HS-5 (cell line): ENCODE results near the gene NECAB2.

Source experiments
- DNase-seq: peaks from one replicate; pipeline ENCODE4 v3.0.0-alpha.2; 2012; ENCODE audit warnings: low read depth

NECAB2 gene

DNA sequence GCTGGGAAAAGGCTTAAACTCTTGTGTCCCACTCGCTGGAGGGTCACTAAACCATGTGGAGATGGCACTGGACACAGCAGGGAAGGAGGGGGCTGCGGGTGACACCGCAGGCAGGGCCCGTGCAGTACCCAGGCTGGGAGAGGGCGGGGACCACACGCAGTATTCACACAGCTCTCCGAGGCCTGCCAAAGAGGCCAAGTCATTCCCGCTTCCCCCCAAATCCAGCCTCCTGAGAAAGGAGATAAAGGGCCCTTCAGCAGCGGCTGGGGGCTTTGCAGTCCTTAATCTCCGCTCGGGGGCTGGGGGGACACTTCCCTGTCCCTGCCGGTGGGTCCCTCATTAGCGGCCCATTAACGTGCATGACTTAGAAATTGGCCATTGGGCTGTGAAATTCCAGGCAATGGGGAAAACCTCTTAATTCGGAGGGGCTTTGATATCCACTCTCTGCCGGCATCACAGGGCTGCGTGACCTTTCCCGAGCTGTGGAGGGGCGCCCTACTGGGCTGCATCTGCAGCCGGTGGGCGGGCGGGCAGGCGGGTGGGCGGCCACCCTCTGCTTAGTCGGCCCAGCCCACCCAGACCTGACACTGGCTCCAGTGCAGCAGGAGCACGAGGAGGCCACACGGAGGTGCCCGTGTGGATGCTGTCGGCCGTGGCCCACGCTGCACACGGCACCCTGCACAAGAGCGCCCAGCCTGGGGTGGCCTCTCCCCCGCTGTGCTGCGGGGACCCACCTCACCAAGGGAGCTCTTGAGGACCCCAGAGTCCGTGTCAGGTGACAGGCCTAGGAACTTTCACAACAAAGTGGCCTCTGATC is 77.2 kb downstream of the NECAB2 start:
- no peak for DNase-seq

- DNase-seq, result no peak
Observed at GRCh38 chr16:84045818-84046470, 77.9 kb downstream of the NECAB2 start.

- no peak for DNase-seq
Observed at GRCh38 chr16:84047206-84047605, 79.2 kb downstream of the NECAB2 start.

DNA sequence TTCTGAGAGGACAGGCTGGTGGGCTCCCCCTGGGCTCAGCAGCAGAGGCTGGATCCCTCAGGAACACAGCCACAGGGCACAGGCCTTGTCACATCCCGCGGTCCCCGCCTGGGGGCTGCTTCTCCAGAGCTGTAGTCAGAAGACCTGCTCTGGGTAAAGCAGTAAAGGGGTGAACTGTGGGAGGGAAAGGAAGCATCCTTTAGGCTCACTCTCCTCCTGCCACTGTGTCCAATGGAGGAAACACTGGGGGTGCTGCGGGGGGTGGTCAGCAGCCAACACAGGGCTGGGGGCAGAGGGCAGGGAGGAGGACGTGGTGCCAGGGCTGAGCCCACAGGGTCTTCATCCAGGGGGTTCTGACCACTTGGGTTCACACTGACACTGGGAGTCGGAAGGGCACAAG is 79.6 kb downstream of the NECAB2 start:
- no peak for DNase-seq

GRCh38 chr16:84048270-84048669 is 80.2 kb downstream of the NECAB2 start:
- DNase-seq, result no peak

DNA sequence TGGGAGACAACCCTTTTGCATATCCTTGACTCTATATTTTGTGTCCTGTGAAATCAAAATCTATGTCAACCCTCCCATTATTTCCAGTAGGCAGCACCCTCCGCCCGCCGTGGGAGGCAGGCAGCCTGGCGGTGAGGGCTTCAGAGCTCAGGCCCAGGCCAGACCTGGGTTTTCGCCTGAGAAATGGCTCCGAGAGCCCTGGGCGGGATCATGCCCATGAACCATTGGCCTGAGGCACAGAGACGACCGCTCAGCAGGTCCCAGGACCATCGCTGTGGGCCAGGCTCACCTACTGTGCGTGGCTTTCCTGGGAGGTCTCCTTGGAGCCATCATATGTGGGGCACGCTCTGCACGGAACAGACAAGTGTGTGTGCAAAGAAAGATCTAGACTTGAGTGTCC is 80.8 kb downstream of the NECAB2 start:
- DNase-seq, result no peak

GRCh38 chr16:84049403-84050060 is 81.5 kb downstream of the NECAB2 start:
- DNase-seq, result no peak

GRCh38 chr16:84050316-84050715 is 82.3 kb downstream of the NECAB2 start:
- no peak for DNase-seq

DNA sequence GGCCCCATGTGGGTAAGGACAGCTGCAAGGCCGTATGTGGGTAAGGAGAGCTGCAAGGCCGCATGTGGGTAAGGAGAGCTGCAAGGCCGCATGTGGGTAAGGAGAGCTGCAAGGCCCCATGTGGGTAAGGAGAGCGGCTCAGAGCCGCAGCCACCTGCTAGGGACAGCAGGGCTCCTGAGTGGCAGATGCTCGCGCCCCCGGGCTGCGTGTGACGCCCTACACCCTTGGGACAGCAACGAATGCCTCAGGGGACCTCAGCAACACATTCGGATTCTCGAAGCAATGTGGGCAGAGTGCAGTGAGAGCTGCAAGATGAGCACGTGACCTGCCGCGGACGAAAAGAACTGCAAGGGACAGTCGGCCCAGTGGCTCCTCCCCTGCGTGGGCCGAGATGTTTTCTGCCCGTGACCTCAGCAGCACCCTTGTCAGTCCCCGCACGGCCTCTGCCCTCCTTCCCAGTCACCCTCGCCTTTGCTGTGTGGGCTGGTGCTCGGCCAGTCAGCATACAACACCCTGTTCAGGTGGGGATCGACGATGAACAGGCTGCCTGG is 84.1 kb downstream of the NECAB2 start:
- no peak for DNase-seq
